ENCODE results near the gene SPAG16.

SPAG16 gene

DNA sequence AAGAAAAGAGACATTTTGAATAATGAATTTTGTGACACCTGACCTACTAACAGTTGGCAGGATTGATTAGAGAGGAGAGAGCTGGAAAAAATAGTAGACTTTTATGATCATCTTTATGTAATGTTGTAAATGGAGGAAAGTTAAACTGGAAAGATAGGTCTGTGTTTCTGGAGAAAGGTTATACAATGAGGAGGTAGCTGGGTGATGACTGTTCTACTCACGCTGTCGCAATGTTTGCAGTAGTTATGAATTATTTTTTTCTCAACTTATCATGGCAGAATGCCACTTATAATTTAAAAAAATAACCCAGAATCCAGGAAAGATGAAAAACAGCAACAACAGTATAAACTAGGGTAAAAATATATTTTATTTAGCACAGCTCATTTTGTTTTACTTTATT is 364.9 kb downstream of the SPAG16 start:
- no peaks in the 10 kb centered on the region for H3K36me3 ChIP-seq (ENCODE audit: control insufficient read depth in 1 of 2, insufficient read depth in 2 of 2, low read depth in 1 of 2, low read length in 2 of 2)
- H2BK120ac ChIP-seq (ENCODE audit: low read depth, low read length), result no peak overlapping the region
- no peak overlapping the region for H2BK5ac ChIP-seq (ENCODE audit: low read depth, low read length, poor library complexity, severe bottlenecking)
- H3K4me1 ChIP-seq (ENCODE audit: control insufficient read depth, insufficient read depth, low read depth, low read length), result no peaks in the 10 kb centered on the region
- no peak overlapping the region for H2BK15ac ChIP-seq (ENCODE audit: low read depth, poor library complexity, severe bottlenecking)
- H3K9ac ChIP-seq (ENCODE audit: low read length), result no peak overlapping the region
- no peak overlapping the region for H2AK5ac ChIP-seq (ENCODE audit: low read length, severe bottlenecking)
- no peak overlapping the region for H4K8ac ChIP-seq (ENCODE audit: low read length)
- H3K9me3 ChIP-seq (ENCODE audit: control insufficient read depth, low read length), result peaks cover 12% of the 10 kb centered on the region
- no peak overlapping the region for H3K4ac ChIP-seq (ENCODE audit: low read depth in 1 of 2, low read length in 2 of 2)
- no peak overlapping the region for H3K4me2 ChIP-seq (ENCODE audit: low read length, poor library complexity, severe bottlenecking)
- H2BK12ac ChIP-seq (ENCODE audit: low read length in 2 of 2), result no peak overlapping the region
- H3K27ac ChIP-seq (ENCODE audit: low read length, poor library complexity, severe bottlenecking), result no peak overlapping the region
- H3K79me1 ChIP-seq (replicated peaks; ENCODE audit: low read length, poor library complexity, severe bottlenecking), result no peaks in the 10 kb centered on the region
- H2AFZ ChIP-seq (ENCODE audit: low read depth, low read length), result no peak overlapping the region
- H3K27me3 ChIP-seq (ENCODE audit: control insufficient read depth in 1 of 2, insufficient read depth in 1 of 2, low read length in 2 of 2), result no peaks in the 10 kb centered on the region
- DNase-seq, result no peak
- no peak overlapping the region for H3K23ac ChIP-seq (ENCODE audit: low read length in 2 of 2)
- H3K14ac ChIP-seq (ENCODE audit: low read length in 2 of 2), result no peak overlapping the region
- H4K91ac ChIP-seq (ENCODE audit: low read length), result no peak overlapping the region
- no peak overlapping the region for H3K18ac ChIP-seq (ENCODE audit: low read depth in 1 of 2, low read length in 2 of 2)
- H3K4me3 ChIP-seq (ENCODE audit: insufficient read depth in 1 of 2, low read depth in 1 of 2, low read length in 2 of 2), result no peak overlapping the region
- no CpG with 5 or more reads among the region's 2 CpGs for WGBS

DNA sequence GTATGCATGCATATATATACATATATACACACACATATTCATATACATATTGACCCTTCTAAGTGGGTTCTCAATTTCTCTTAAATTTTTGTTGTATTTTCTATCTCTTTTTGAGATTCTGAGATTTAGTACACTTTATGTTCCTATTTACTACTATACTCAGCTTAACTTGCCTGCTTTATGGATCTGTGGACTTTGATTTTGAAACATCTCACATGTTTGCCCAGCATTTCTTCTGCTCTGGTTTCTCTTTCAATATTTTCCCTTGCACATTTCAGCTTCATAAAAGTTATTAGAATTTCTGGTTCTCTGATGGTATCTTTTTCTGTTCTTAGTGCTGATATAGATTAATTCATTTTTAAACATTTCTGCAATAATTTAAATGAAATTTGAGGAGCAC is 380.6 kb downstream of the SPAG16 start:
- Histone ChIP-seq H3K23ac (ENCODE audit: low read length in 2 of 2) (no peak overlapping the region), H4K91ac (ENCODE audit: low read length) (no peak overlapping the region), H2BK12ac (ENCODE audit: low read length in 2 of 2) (no peak overlapping the region), H3K9me3 (ENCODE audit: control insufficient read depth, low read length) (peaks cover 81% of the 10 kb centered on the region), H3K4me2 (ENCODE audit: low read length, poor library complexity, severe bottlenecking) (no peak overlapping the region), H3K36me3 (ENCODE audit: control insufficient read depth in 1 of 2, insufficient read depth in 2 of 2, low read depth in 1 of 2, low read length in 2 of 2) (no peaks in the 10 kb centered on the region), H2AK5ac (ENCODE audit: low read length, severe bottlenecking) (no peak overlapping the region), H3K79me1 (replicated peaks; ENCODE audit: low read length, poor library complexity, severe bottlenecking) (no peaks in the 10 kb centered on the region), H3K14ac (ENCODE audit: low read length in 2 of 2) (no peak overlapping the region), H2BK15ac (ENCODE audit: low read depth, poor library complexity, severe bottlenecking) (no peak overlapping the region), H3K27ac (ENCODE audit: low read length, poor library complexity, severe bottlenecking) (no peak overlapping the region), H3K9ac (ENCODE audit: low read length) (no peak overlapping the region), H2BK120ac (ENCODE audit: low read depth, low read length) (no peak overlapping the region), H3K4me3 (ENCODE audit: insufficient read depth in 1 of 2, low read depth in 1 of 2, low read length in 2 of 2) (no peak overlapping the region), H2BK5ac (ENCODE audit: low read depth, low read length, poor library complexity, severe bottlenecking) (no peak overlapping the region), H3K4me1 (ENCODE audit: control insufficient read depth, insufficient read depth, low read depth, low read length) (no peaks in the 10 kb centered on the region), H3K27me3 (ENCODE audit: control insufficient read depth in 1 of 2, insufficient read depth in 1 of 2, low read length in 2 of 2) (no peaks in the 10 kb centered on the region), H4K8ac (ENCODE audit: low read length) (no peak overlapping the region), H3K4ac (ENCODE audit: low read depth in 1 of 2, low read length in 2 of 2) (no peak overlapping the region), H2AFZ (ENCODE audit: low read depth, low read length) (no peak overlapping the region), H3K18ac (ENCODE audit: low read depth in 1 of 2, low read length in 2 of 2) (no peak overlapping the region)
- DNase-seq, result no peak

DNA sequence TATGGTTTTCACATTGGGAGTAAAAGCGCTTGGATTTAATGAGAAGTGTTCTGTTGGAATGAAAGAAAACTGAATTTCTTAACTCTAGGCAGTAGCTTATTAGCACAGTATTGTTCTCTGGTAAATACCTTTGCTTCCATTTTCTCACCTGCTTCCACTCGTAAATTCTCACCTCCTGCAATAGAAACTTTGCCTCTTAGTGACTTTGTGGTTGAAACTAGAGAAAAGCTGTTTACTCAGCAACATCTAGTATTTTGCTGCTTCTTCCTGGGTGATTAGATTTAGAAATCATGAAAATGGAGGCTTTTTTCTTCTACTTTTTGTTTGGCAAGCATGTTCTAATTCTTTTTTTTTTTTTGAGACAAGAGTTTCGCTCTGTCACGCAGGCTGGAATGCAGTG is 385.4 kb downstream of the SPAG16 start:
- Histone ChIP-seq H3K23ac (ENCODE audit: low read length in 2 of 2) (no peak overlapping the region), H2BK120ac (ENCODE audit: low read depth, low read length) (no peak overlapping the region), H2BK15ac (ENCODE audit: low read depth, poor library complexity, severe bottlenecking) (no peak overlapping the region), H3K4ac (ENCODE audit: low read depth in 1 of 2, low read length in 2 of 2) (no peak overlapping the region), H3K14ac (ENCODE audit: low read length in 2 of 2) (no peak overlapping the region), H3K79me1 (replicated peaks; ENCODE audit: low read length, poor library complexity, severe bottlenecking) (no peaks in the 10 kb centered on the region), H2BK12ac (ENCODE audit: low read length in 2 of 2) (no peak overlapping the region), H4K91ac (ENCODE audit: low read length) (no peak overlapping the region), H3K9ac (ENCODE audit: low read length) (no peak overlapping the region), H3K27me3 (ENCODE audit: control insufficient read depth in 1 of 2, insufficient read depth in 1 of 2, low read length in 2 of 2) (no peaks in the 10 kb centered on the region), H3K4me1 (ENCODE audit: control insufficient read depth, insufficient read depth, low read depth, low read length) (no peaks in the 10 kb centered on the region), H3K4me3 (ENCODE audit: insufficient read depth in 1 of 2, low read depth in 1 of 2, low read length in 2 of 2) (peak overlapping the region in 1 of 2 experiments; percentile 23), H2AFZ (ENCODE audit: low read depth, low read length) (no peak overlapping the region), H2AK5ac (ENCODE audit: low read length, severe bottlenecking) (no peak overlapping the region), H3K9me3 (ENCODE audit: control insufficient read depth, low read length) (peaks cover 61% of the 10 kb centered on the region), H3K4me2 (ENCODE audit: low read length, poor library complexity, severe bottlenecking) (no peak overlapping the region), H3K36me3 (ENCODE audit: control insufficient read depth in 1 of 2, insufficient read depth in 2 of 2, low read depth in 1 of 2, low read length in 2 of 2) (no peaks in the 10 kb centered on the region), H3K27ac (ENCODE audit: low read length, poor library complexity, severe bottlenecking) (no peak overlapping the region), H2BK5ac (ENCODE audit: low read depth, low read length, poor library complexity, severe bottlenecking) (no peak overlapping the region), H4K8ac (ENCODE audit: low read length) (no peak overlapping the region), H3K18ac (ENCODE audit: low read depth in 1 of 2, low read length in 2 of 2) (no peak overlapping the region)
- 83% methylated on average over 2 of the region's 4 CpGs for WGBS
- no peak for DNase-seq

GRCh38 chr2:213678437-213679218 is 394.4 kb downstream of the SPAG16 start:
- Histone ChIP-seq H2AK5ac (ENCODE audit: low read length, severe bottlenecking) (no peak overlapping the region), H2BK15ac (ENCODE audit: low read depth, poor library complexity, severe bottlenecking) (no peak overlapping the region)

More at GRCh38 chr2:213678437-213679218, 394.4 kb downstream of the SPAG16 start:
- Histone ChIP-seq H2BK12ac (ENCODE audit: low read length in 2 of 2) (no peak overlapping the region), H3K4me3 (ENCODE audit: insufficient read depth in 1 of 2, low read depth in 1 of 2, low read length in 2 of 2) (no peak overlapping the region), H3K4me1 (ENCODE audit: control insufficient read depth, insufficient read depth, low read depth, low read length) (no peaks in the 10 kb centered on the region), H4K8ac (ENCODE audit: low read length) (no peak overlapping the region), H3K23ac (ENCODE audit: low read length in 2 of 2) (no peak overlapping the region), H3K79me1 (replicated peaks; ENCODE audit: low read length, poor library complexity, severe bottlenecking) (no peaks in the 10 kb centered on the region), H4K91ac (ENCODE audit: low read length) (no peak overlapping the region), H3K14ac (ENCODE audit: low read length in 2 of 2) (no peak overlapping the region), H3K36me3 (ENCODE audit: control insufficient read depth in 1 of 2, insufficient read depth in 2 of 2, low read depth in 1 of 2, low read length in 2 of 2) (no peaks in the 10 kb centered on the region), H3K9ac (ENCODE audit: low read length) (no peak overlapping the region), H3K18ac (ENCODE audit: low read depth in 1 of 2, low read length in 2 of 2) (no peak overlapping the region), H3K4me2 (ENCODE audit: low read length, poor library complexity, severe bottlenecking) (no peak overlapping the region), H2AFZ (ENCODE audit: low read depth, low read length) (no peak overlapping the region), H3K4ac (ENCODE audit: low read depth in 1 of 2, low read length in 2 of 2) (no peak overlapping the region), H2BK5ac (ENCODE audit: low read depth, low read length, poor library complexity, severe bottlenecking) (no peak overlapping the region), H3K27ac (ENCODE audit: low read length, poor library complexity, severe bottlenecking) (no peak overlapping the region), H2BK120ac (ENCODE audit: low read depth, low read length) (no peak overlapping the region), H3K27me3 (ENCODE audit: control insufficient read depth in 1 of 2, insufficient read depth in 1 of 2, low read length in 2 of 2) (no peaks in the 10 kb centered on the region), H3K9me3 (ENCODE audit: control insufficient read depth, low read length) (peaks cover 26% of the 10 kb centered on the region)
- 91% methylated on average over 4 of the region's 6 CpGs for WGBS
- no peak for DNase-seq

All from mesenchymal stem cell (in vitro differentiated cells and primary cell).